Astrocyte (in vitro differentiated cells and primary cell): ENCODE results near the gene ELOVL1. TPM values are rescaled to one million over a fixed set of nuclear protein-coding genes. Genes with fewer than 3 reads are reported as not detected.

Experiments used
- DNase-seq: peaks from one replicate; pipeline ENCODE4 v3.0.0-alpha.2; 2010; ENCODE audit warnings: low read depth
- FAIRE-seq: peaks from 2 replicates; lab custom pipeline; 2011; peaks lifted over from hg19 to GRCh38; lab: Jason Lieb, UNC
- H2AFZ ChIP-seq: 2 replicates; pipeline ENCODE4 v1.6.0; 2012; ENCODE audit warnings: low read depth, low read length, inconsistent platforms
- H3K27ac ChIP-seq: 2 replicates; pipeline ENCODE4 v1.5.1; 2011; ENCODE audit warnings: low read depth, low read length, inconsistent platforms
- H3K27me3 ChIP-seq: 2 replicates; pipeline ENCODE4 v1.6.0; 2011; ENCODE audit warnings: low read length, inconsistent platforms; ENCODE audit not compliant: insufficient read depth
- H3K36me3 ChIP-seq: 2 replicates; pipeline ENCODE4 v1.5.1; 2011; ENCODE audit warnings: low read length, inconsistent platforms; ENCODE audit not compliant: insufficient read depth
- H3K4me1 ChIP-seq: 2 replicates; pipeline ENCODE4 v1.5.1; 2011; ENCODE audit warnings: low read length, inconsistent platforms; ENCODE audit not compliant: insufficient read depth
- H3K4me2 ChIP-seq: 2 replicates; pipeline ENCODE4 v1.6.0; 2012; ENCODE audit warnings: low read length, inconsistent platforms
- H3K4me3 ChIP-seq: 2 replicates; pipeline ENCODE4 v1.5.1; 2011; ENCODE audit warnings: low read depth, mild to moderate bottlenecking, low read length, inconsistent platforms; ENCODE audit not compliant: insufficient read depth
- H3K79me2 ChIP-seq: 2 replicates; pipeline ENCODE4 v1.6.0; 2012; ENCODE audit warnings: mild to moderate bottlenecking, low read length, inconsistent platforms; ENCODE audit not compliant: insufficient read depth
- H3K9ac ChIP-seq: 2 replicates; pipeline ENCODE4 v1.6.0; 2012; ENCODE audit warnings: mild to moderate bottlenecking, low read length, inconsistent platforms
- H3K9me3 ChIP-seq: 2 replicates; pipeline ENCODE4 v1.5.1; 2012; ENCODE audit warnings: low read depth, mild to moderate bottlenecking, low read length, inconsistent platforms; ENCODE audit not compliant: insufficient read depth
- H4K20me1 ChIP-seq: 2 replicates; pipeline ENCODE4 v1.6.0; 2012; ENCODE audit warnings: low read length, inconsistent platforms; ENCODE audit not compliant: insufficient read depth
- H3K27ac Mint-ChIP-seq: one replicate; pipeline ENCODE4 v1.8.0; 2021; ENCODE audit warnings: mild to moderate bottlenecking, mixed read lengths; ENCODE audit not compliant: unreplicated experiment
- H3K27me3 Mint-ChIP-seq: one replicate; pipeline ENCODE4 v1.8.0; 2021; ENCODE audit warnings: low read depth, mixed read lengths; ENCODE audit not compliant: unreplicated experiment
- H3K36me3 Mint-ChIP-seq: one replicate; pipeline ENCODE4 v1.8.0; 2021; ENCODE audit warnings: low read depth, mixed read lengths; ENCODE audit not compliant: unreplicated experiment
- H3K4me1 Mint-ChIP-seq: one replicate; pipeline ENCODE4 v1.8.0; 2021; ENCODE audit warnings: low read depth, mixed read lengths; ENCODE audit not compliant: unreplicated experiment
- H3K4me3 Mint-ChIP-seq: one replicate; pipeline ENCODE4 v1.8.0; 2021; ENCODE audit warnings: mild to moderate bottlenecking, moderate library complexity, mixed read lengths; ENCODE audit not compliant: unreplicated experiment
- H3K9me3 Mint-ChIP-seq: one replicate; pipeline ENCODE4 v1.8.0; 2021; ENCODE audit warnings: mild to moderate bottlenecking, mixed read lengths; ENCODE audit not compliant: unreplicated experiment
- CTCF ChIP-seq: IDR thresholded peaks from 2 replicates; pipeline ENCODE4 v1.5.1; 2011; ENCODE audit warnings: low read depth, mild to moderate bottlenecking, inconsistent platforms, low read length, moderate library complexity; ENCODE audit not compliant: insufficient read depth
- EZH2 ChIP-seq: IDR thresholded peaks from 2 replicates; pipeline ENCODE4 v1.6.1; 2012; ENCODE audit warnings: mild to moderate bottlenecking, low read length, inconsistent platforms; ENCODE audit not compliant: insufficient read depth
- total RNA-seq: library from RNA; stranded (reverse); gene quantifications from 2 replicates; pipeline ENCODE4 v1.2.1, GENCODE V29; 2021

ELOVL1 gene
- total RNA-seq, 1 donor from 2014 or later = 131 TPM

GRCh38 chr1:43351421-43352350, 16.1 kb downstream of the ELOVL1 start:
- H3K4me3 ChIP-seq = no peak overlapping the region
- no peak for FAIRE-seq
- TF ChIP-seq CTCF (no peak), EZH2 (no peak)

GRCh38 chr1:43350976-43351375, 16.8 kb downstream of the ELOVL1 start:
- Histone ChIP-seq H4K20me1 (no peaks in the 10 kb centered on the region), H3K9me3 (no peaks in the 10 kb centered on the region), H3K79me2 (no peaks in the 10 kb centered on the region), H3K4me1 (peaks cover 17% of the 10 kb centered on the region), H3K9ac (no peak overlapping the region), H3K27ac (no peak overlapping the region), H3K4me2 (no peak overlapping the region), H3K4me3 (no peak overlapping the region), H3K36me3 (no peaks in the 10 kb centered on the region), H2AFZ (no peak overlapping the region), H3K27me3 (no peaks in the 10 kb centered on the region)
- no peaks in the 10 kb centered on the region for H3K27me3 Mint-ChIP-seq
- peaks cover 6% of the 10 kb centered on the region for H3K4me1 Mint-ChIP-seq
- TF ChIP-seq EZH2 = no peak
- no peak for TF ChIP-seq CTCF
- H3K27ac Mint-ChIP-seq = no peak overlapping the region
- H3K36me3 Mint-ChIP-seq = no peaks in the 10 kb centered on the region
- DNase-seq = no peak
- no peak overlapping the region for H3K4me3 Mint-ChIP-seq
- no peak for FAIRE-seq
- peaks cover 2% of the 10 kb centered on the region for H3K9me3 Mint-ChIP-seq

More at GRCh38 chr1:43351421-43352350, 16.1 kb downstream of the ELOVL1 start:
- H3K27ac ChIP-seq = no peak overlapping the region
- no peaks in the 10 kb centered on the region for H3K36me3 Mint-ChIP-seq
- H4K20me1 ChIP-seq = no peaks in the 10 kb centered on the region
- no peaks in the 10 kb centered on the region for H3K27me3 ChIP-seq
- no peak overlapping the region for H3K4me3 Mint-ChIP-seq
- no peak overlapping the region for H2AFZ ChIP-seq
- no peak overlapping the region for H3K4me2 ChIP-seq
- H3K9me3 Mint-ChIP-seq = peaks cover 2% of the 10 kb centered on the region
- DNase-seq = no peak
- H3K9me3 ChIP-seq = no peaks in the 10 kb centered on the region
- H3K27me3 Mint-ChIP-seq = no peaks in the 10 kb centered on the region
- H3K36me3 ChIP-seq = no peaks in the 10 kb centered on the region
- H3K9ac ChIP-seq = no peak overlapping the region
- peaks cover 17% of the 10 kb centered on the region for H3K4me1 ChIP-seq
- H3K27ac Mint-ChIP-seq = no peak overlapping the region
- peaks cover 6% of the 10 kb centered on the region for H3K4me1 Mint-ChIP-seq
- H3K79me2 ChIP-seq = no peaks in the 10 kb centered on the region
